HEK293 (cell line): Measurements from ENCODE around the gene PI4KB.

ENCODE experiments used
- CTCF ChIP-seq: fragments of 450-650 bp; formaldehyde crosslinking; IDR thresholded peaks from 2 replicates; pipeline ENCODE4 v1.5.1; 2016; ENCODE audit warnings: missing biosample characterization, missing genetic modification characterization
- KLF10 ChIP-seq: fragments of 450-650 bp; IDR thresholded peaks from 2 replicates; pipeline ENCODE4 v1.5.1; 2018; ENCODE audit warnings: missing biosample characterization, mild to moderate bottlenecking, missing genetic modification characterization
- KLF16 ChIP-seq: fragments of 450-650 bp; formaldehyde crosslinking; IDR thresholded peaks from 2 replicates; pipeline ENCODE4 v1.5.1; 2017; ENCODE audit warnings: missing biosample characterization, missing genetic modification characterization
- PRDM10 ChIP-seq: fragments of 450-650 bp; formaldehyde crosslinking; IDR thresholded peaks from 2 replicates; pipeline ENCODE4 v1.5.1; 2016; ENCODE audit warnings: missing biosample characterization, missing genetic modification characterization
- PRDM4 ChIP-seq: fragments of 450-650 bp; formaldehyde crosslinking; IDR thresholded peaks from 2 replicates; pipeline ENCODE4 v1.5.1; 2017; ENCODE audit warnings: missing biosample characterization, missing genetic modification characterization
- ZBTB21 ChIP-seq: fragments of 450-650 bp; formaldehyde crosslinking; IDR thresholded peaks from 2 replicates; pipeline ENCODE4 v1.5.1; 2017; ENCODE audit warnings: missing biosample characterization, missing genetic modification characterization
- ZNF169 ChIP-seq: fragments of 450-650 bp; formaldehyde crosslinking; IDR thresholded peaks from 2 replicates; pipeline ENCODE4 v1.5.1; 2016; ENCODE audit warnings: missing biosample characterization, missing genetic modification characterization
- ZNF211 ChIP-seq: fragments of 450-650 bp; formaldehyde crosslinking; IDR thresholded peaks from 2 replicates; pipeline ENCODE4 v1.5.1; 2016; ENCODE audit warnings: low read depth, missing biosample characterization, missing genetic modification characterization
- ZNF274 ChIP-seq, 2 experiments: fragments of 200-500 bp in 1 of 2; fragments of 450-650 bp in 1 of 2; sonication (Bioruptor generic) in 1 of 2; formaldehyde crosslinking in 1 of 2; IDR thresholded peaks; 2 replicates each; pipeline versions ENCODE4 v1.5.1 to v1.6.1; 2014 to 2016; ENCODE audit warnings: borderline replicate concordance in 1 of 2, inconsistent platforms in 1 of 2, low read length in 1 of 2, missing biosample characterization in 1 of 2, missing genetic modification characterization in 1 of 2
- ZNF561 ChIP-seq: fragments of 450-650 bp; IDR thresholded peaks from 2 replicates; pipeline ENCODE4 v1.5.1; 2018; ENCODE audit warnings: missing biosample characterization, missing genetic modification characterization, borderline replicate concordance

GRCh38 chr1:151326619-151327222 is 495 bp downstream of the PI4KB start:
- TF ChIP-seq ZBTB21 (tag by site-specific recombination) (no peak), ZNF561 (tag by site-specific recombination) (no peak), ZNF211 (no peak), KLF10 (tag by site-specific recombination) (no peak), PRDM4 (tag by site-specific recombination) (no peak), CTCF (no peak), PRDM10 (no peak), ZNF274 (IDR thresholded peaks at IDR 0.05; ENCODE audit: low read length) (no peak), ZNF274 (tag by site-specific recombination; IDR thresholded peaks at IDR 0.05; ENCODE audit: borderline replicate concordance) (no peak), ZNF169 (tag by site-specific recombination) (no peak), KLF16 (tag by site-specific recombination) (no peak)
